ENCODE measurements around the gene HSBP1L1.

The HSBP1L1 gene

GRCh38 chr18:79927607-79928562, 36.6 kb upstream of the HSBP1L1 start:
- no peak for DNase-seq
- in situ Hi-C loops (cut with HindIII; ENCODE audit: low pct_ligation_motif_present, low pct_unique_long_range_greater_than_20kb, low sequenced_read_pairs): no loop called here

GRCh38 chr18:79928563-79928960, 35.9 kb upstream of the HSBP1L1 start:
- in situ Hi-C loops (cut with HindIII; ENCODE audit: low pct_ligation_motif_present, low pct_unique_long_range_greater_than_20kb, low sequenced_read_pairs): no loop called here
- no peak for DNase-seq

GRCh38 chr18:79930020-79930642, 34.3 kb upstream of the HSBP1L1 start:
- DNase-seq: peak; percentile 4
- in situ Hi-C loops (cut with HindIII; ENCODE audit: low pct_ligation_motif_present, low pct_unique_long_range_greater_than_20kb, low sequenced_read_pairs): no loop called here

- in situ Hi-C loops (cut with HindIII; ENCODE audit: low pct_ligation_motif_present, low pct_unique_long_range_greater_than_20kb, low sequenced_read_pairs): no loop called here
- no peak for DNase-seq
Measured at GRCh38 chr18:79931475-79931874, 33.0 kb upstream of the HSBP1L1 start.

GRCh38 chr18:79932907-79933306, 31.5 kb upstream of the HSBP1L1 start:
- in situ Hi-C loops (cut with HindIII; ENCODE audit: low pct_ligation_motif_present, low pct_unique_long_range_greater_than_20kb, low sequenced_read_pairs): no loop called here
- DNase-seq: no peak

GRCh38 chr18:79933765-79934164, 30.7 kb upstream of the HSBP1L1 start:
- DNase-seq: no peak
- in situ Hi-C loops (cut with HindIII; ENCODE audit: low pct_ligation_motif_present, low pct_unique_long_range_greater_than_20kb, low sequenced_read_pairs): no loop called here

GRCh38 chr18:79934311-79935097, 29.9 kb upstream of the HSBP1L1 start:
- in situ Hi-C loops (cut with HindIII; ENCODE audit: low pct_ligation_motif_present, low pct_unique_long_range_greater_than_20kb, low sequenced_read_pairs): no loop called here
- no peak for DNase-seq

GRCh38 chr18:79935098-79935480, 29.4 kb upstream of the HSBP1L1 start:
- no peak for DNase-seq
- in situ Hi-C loops (cut with HindIII; ENCODE audit: low pct_ligation_motif_present, low pct_unique_long_range_greater_than_20kb, low sequenced_read_pairs): no loop called here

GRCh38 chr18:79935499-79935898, 28.9 kb upstream of the HSBP1L1 start:
- in situ Hi-C loops (cut with HindIII; ENCODE audit: low pct_ligation_motif_present, low pct_unique_long_range_greater_than_20kb, low sequenced_read_pairs): no loop called here
- no peak for DNase-seq

GRCh38 chr18:79935925-79936324, 28.5 kb upstream of the HSBP1L1 start:
- in situ Hi-C loops (cut with HindIII; ENCODE audit: low pct_ligation_motif_present, low pct_unique_long_range_greater_than_20kb, low sequenced_read_pairs): no loop called here
- no peak for DNase-seq

GRCh38 chr18:79936641-79937040, 27.8 kb upstream of the HSBP1L1 start:
- no peak for DNase-seq
- in situ Hi-C loops (cut with HindIII; ENCODE audit: low pct_ligation_motif_present, low pct_unique_long_range_greater_than_20kb, low sequenced_read_pairs): no loop called here

- in situ Hi-C loops (cut with HindIII; ENCODE audit: low pct_ligation_motif_present, low pct_unique_long_range_greater_than_20kb, low sequenced_read_pairs): no loop called here
- no peak for DNase-seq
Measured at GRCh38 chr18:79937103-79937860, 27.2 kb upstream of the HSBP1L1 start.

GRCh38 chr18:79938196-79938595, 26.2 kb upstream of the HSBP1L1 start:
- DNase-seq: no peak
- in situ Hi-C loops (cut with HindIII; ENCODE audit: low pct_ligation_motif_present, low pct_unique_long_range_greater_than_20kb, low sequenced_read_pairs): no loop called here

- in situ Hi-C loops (cut with HindIII; ENCODE audit: low pct_ligation_motif_present, low pct_unique_long_range_greater_than_20kb, low sequenced_read_pairs): no loop called here
- DNase-seq: no peak
Measured at GRCh38 chr18:79939096-79939495, 25.3 kb upstream of the HSBP1L1 start.

- DNase-seq: no peak
- in situ Hi-C loops (cut with HindIII; ENCODE audit: low pct_ligation_motif_present, low pct_unique_long_range_greater_than_20kb, low sequenced_read_pairs): no loop called here
Measured at GRCh38 chr18:79940126-79940813, 24.2 kb upstream of the HSBP1L1 start.

GRCh38 chr18:79940814-79941472, 23.5 kb upstream of the HSBP1L1 start:
- in situ Hi-C loops (cut with HindIII; ENCODE audit: low pct_ligation_motif_present, low pct_unique_long_range_greater_than_20kb, low sequenced_read_pairs): no loop called here
- no peak for DNase-seq

- in situ Hi-C loops (cut with HindIII; ENCODE audit: low pct_ligation_motif_present, low pct_unique_long_range_greater_than_20kb, low sequenced_read_pairs): no loop called here
Measured at GRCh38 chr18:79941473-79942119, 22.8 kb upstream of the HSBP1L1 start.

More at GRCh38 chr18:79941473-79942119, 22.8 kb upstream of the HSBP1L1 start:
- no peak for DNase-seq

Data from ACHN (cell line).